ENCODE measurements around the gene HMGB4.

Gene HMGB4

DNA sequence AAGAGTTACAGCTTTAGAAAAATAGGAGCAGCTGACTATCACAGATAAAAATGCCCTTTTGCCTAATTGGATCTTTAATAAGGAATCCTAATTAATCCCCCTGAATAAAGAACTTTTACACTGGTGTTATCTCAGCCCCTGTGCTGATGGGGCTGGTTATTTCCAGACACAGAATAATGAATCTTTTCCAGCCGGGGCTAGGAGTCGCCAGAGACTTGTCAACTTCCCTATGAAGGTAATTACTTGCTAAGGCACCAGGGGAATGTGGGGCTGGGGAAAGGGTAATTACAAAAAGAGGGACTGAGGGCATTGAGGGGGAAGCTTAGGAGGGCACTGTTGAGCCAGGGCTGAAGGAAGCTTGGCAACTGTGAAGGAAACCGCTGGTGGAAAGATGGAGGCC lies 34.5 kb downstream of the HMGB4 start:
- no peak for DNase-seq (ENCODE audit: low read depth)

DNA sequence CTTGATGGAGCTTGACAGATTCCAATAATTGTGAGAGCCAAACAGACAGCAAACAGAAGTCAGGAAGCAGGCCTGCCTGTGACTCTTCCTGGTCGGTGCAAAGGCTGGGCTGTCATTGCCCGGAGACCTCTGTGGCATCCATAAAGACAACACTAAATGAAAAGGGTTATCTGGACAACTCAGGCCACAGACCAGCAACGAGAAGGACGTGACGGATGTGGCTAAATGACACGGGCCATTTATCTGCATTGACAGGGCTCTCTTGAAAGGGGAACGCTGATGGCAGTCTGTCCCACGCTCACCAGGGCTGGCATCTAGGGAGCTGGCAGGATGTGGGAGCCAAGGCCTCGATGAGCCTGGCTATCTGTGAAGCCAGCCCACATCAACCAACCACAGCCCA lies 35.0 kb downstream of the HMGB4 start:
- DNase-seq (ENCODE audit: low read depth): no peak

DNA sequence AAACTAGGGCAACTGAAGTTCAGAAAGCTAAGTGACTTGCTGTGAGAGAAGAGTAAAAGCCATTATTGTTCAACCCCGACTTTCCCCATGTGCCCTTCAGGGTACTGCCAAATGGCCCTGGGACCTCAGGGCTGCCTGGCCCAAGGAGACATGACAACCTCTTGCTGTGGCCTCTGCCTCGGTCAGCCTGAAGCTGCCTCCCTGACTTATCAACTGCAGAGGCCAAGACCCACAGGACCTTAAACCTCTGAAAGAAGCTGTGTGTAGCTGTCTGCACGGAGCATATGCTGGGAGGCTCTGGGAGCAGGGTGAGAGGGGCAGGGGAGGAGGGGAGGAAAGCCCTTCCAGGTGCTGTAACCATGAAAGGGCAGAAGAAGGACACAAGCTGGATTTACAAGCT lies 35.9 kb downstream of the HMGB4 start:
- no peak for DNase-seq (ENCODE audit: low read depth)

DNA sequence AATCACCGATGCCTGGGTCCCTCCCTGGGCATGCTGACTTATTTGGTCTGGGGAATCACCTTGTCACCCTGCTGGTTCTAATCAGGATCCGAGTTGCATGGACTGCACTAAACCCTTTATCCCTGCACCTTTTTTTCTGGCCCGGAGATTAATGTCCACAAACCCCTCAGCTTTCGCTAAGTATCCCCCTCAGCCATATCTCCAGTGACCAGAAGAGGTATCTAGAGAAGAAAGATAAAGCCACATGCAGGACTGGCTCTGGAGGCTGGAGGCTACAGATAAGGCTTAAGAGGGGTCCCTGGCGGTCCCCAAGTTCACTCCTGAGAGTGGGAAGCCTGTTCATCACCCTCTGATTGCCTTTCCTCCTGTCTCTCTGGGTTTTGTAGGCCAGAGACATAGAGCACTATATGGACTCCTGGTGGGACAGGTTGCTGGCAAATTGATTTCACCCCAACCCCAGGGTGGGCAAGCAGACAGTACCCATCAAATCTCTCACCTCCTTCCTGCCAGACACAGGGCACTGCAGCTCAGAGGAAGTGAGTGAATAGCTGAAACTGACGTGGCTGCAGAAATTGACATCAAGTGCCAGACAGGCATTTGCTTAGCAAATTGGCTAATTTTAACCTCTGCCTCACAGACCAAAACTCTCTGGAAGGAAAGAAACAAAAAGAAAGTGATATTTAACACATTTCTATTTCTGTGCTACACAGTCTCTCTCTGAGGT lies 38.8 kb downstream of the HMGB4 start:
- DNase-seq (ENCODE audit: low read depth): no peak

DNA sequence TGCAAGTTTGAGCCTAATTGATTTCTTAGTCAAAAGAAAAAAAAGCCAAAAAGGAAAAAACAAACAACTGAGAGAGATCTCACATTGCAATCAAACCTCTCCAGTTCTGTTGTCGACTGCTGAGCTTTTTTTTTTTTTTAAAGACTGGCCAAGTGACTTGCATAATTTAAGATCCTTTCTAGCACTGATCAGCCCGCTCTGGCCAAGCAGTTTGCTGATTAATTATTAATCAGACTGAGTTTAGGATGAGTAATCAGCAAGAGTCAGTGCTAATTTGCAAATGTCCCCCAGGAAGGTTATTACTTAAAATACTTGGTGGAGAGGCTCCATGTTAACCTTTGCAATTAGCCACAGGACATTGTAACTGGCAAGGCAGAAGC lies 39.3 kb downstream of the HMGB4 start:
- no peak for DNase-seq (ENCODE audit: low read depth)

DNA sequence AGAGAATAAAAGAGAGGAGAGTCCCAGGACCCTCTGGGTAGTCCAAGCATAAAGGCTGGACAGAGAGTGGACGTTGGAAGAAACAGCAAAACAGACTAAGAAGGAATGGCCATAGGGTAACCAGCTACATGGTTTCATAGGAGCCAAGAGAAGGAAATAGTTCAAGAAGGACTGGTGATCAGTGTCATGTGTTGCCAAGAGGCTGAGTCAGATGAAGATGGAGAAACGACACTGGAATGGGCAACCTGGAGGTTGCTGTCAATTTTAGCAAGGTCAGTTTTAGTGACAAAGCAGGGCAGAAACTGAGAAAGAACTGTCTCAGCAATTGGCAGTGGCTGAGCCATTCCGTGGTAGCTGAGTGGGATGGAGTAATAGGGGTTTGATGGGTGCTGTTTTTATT lies 41.4 kb downstream of the HMGB4 start:
- no peak for DNase-seq (ENCODE audit: low read depth)

DNA sequence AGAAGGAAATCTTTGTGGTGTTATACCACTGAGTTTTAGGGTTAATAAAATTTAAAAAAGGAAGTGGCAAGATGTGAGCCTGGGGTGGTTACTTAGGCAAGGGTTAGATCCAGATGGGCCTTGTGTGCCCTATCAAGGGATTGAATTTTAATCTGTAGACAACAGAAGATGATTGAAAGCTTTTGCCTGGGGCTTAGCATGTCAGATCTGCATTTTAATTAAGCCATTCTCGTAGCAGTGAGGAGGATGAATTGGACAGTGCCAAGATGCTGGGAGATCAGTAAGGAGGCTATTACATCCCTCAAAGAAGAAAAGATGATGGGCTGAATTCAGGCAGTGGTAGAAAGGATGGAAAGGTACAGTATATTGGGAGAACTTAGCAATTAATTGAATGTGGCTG lies 42.3 kb downstream of the HMGB4 start:
- no peak for DNase-seq (ENCODE audit: low read depth)

DNA sequence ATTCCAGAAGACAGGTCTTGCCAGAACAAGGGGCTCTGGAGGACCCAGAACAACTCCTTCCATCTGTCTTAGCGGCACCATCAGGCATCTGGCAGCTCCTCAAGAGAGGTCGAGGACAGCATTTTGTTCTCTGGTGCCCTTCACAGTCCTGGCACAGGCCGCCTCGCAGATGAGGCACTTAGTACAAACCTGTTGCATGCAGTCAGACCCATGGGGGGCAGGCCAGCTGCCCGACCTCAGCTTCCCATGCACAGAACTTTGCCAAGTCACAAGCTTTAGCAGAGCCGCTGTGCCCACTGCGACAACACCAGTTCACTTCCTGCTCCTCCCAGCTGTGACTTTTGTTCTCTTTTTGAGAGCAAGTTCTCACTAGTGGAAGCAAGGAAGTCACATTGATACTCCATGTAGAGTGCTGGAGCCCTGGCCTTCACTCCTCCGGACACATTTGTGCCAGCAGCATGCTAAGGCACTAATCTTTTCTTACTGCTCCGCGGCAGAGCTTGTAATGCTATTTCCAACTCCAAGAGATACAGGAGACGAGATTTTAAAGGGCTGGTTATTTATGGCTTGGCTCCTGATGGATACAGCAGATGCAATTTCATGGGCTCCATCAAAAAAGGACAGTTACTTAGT lies 44.6 kb downstream of the HMGB4 start:
- DNase-seq (ENCODE audit: low read depth): no peak

Measured in stimulated activated CD8-positive, alpha-beta memory T cell treated with anti-CD3 and anti-CD28 coated beads, Interleukin-4, amount 100 ng/mL, for 24 hours (primary cell).